Measurements from ENCODE around the gene SETD4. TPM values are rescaled to one million over a fixed set of nuclear protein-coding genes. Genes with fewer than 3 reads are reported as not detected.

SETD4 gene
- total RNA-seq, 1 experiment from 2014 or later = 12.5 TPM

DNA sequence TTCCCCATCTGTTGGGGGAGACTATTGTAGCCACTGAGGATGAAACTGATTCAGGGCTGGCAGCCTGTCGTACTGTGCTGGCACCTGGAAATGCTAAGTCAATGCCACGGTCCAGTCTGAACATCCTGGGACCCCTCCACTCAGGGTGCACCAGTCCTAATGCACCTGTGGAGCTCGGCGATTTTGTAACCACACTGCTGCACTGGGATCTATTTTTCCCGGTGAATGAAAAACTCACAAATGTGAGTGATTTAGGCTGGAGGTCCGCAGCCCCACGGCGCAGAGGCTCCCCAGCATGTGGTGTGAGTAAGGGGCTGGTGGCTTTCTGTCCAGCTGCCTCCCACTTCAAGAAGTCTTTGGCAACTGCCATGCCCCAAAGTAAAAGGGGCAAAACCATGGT is 35.5 kb downstream of the SETD4 start:
- H3K9ac ChIP-seq (ENCODE audit: low read length) = no peak overlapping the region
- DNase-seq (no peak), ATAC-seq (no peak)
- ChIA-PET POLR2A (ENCODE audit: unreplicated experiment) (no interaction called here), CTCF (no interaction called here)
- no peaks in the 10 kb centered on the region for H3K4me1 ChIP-seq (ENCODE audit: insufficient read depth, low read length)
- no peaks in the 10 kb centered on the region for H3K27me3 ChIP-seq (ENCODE audit: low read length)
- H3K36me3 ChIP-seq (ENCODE audit: low read depth, low read length) = no peaks in the 10 kb centered on the region
- intact Hi-C loops (cut with micrococcal nuclease) = loop anchor here (5.0 to 10.0 kb wide), 3 partner anchors 137 to 1140 kb away; no protein-coding TSS in a partner anchor
- no peak overlapping the region for H3K4me3 ChIP-seq (ENCODE audit: low read length)
- H3K4me2 ChIP-seq (ENCODE audit: low read length) = no peak overlapping the region
- H3K9me2 ChIP-seq (replicated peaks; ENCODE audit: low read length) = no peaks in the 10 kb centered on the region
- no TSS peak for BruUV-seq (replicated peaks)
- H3K9me3 ChIP-seq (ENCODE audit: low read length) = no peaks in the 10 kb centered on the region
- no peaks in the 10 kb centered on the region for H3K79me2 ChIP-seq (ENCODE audit: low read length)
- no peaks in the 10 kb centered on the region for H4K20me1 ChIP-seq (ENCODE audit: low read length)
- no peak overlapping the region for H2AFZ ChIP-seq (ENCODE audit: low read length)
- H3K27ac ChIP-seq (ENCODE audit: low read length) = no peak overlapping the region
- H3F3A ChIP-seq (ENCODE audit: low read length, unreplicated experiment) = no peaks in the 10 kb centered on the region
- TF ChIP-seq EZH2phosphoT487 (IDR thresholded peaks at IDR 0.05; ENCODE audit: borderline replicate concordance, low read length) (no peak), EZH2 (IDR thresholded peaks at IDR 0.05; ENCODE audit: low read length, unreplicated experiment) (no peak)
- TF ChIP-seq, protein P1, sequence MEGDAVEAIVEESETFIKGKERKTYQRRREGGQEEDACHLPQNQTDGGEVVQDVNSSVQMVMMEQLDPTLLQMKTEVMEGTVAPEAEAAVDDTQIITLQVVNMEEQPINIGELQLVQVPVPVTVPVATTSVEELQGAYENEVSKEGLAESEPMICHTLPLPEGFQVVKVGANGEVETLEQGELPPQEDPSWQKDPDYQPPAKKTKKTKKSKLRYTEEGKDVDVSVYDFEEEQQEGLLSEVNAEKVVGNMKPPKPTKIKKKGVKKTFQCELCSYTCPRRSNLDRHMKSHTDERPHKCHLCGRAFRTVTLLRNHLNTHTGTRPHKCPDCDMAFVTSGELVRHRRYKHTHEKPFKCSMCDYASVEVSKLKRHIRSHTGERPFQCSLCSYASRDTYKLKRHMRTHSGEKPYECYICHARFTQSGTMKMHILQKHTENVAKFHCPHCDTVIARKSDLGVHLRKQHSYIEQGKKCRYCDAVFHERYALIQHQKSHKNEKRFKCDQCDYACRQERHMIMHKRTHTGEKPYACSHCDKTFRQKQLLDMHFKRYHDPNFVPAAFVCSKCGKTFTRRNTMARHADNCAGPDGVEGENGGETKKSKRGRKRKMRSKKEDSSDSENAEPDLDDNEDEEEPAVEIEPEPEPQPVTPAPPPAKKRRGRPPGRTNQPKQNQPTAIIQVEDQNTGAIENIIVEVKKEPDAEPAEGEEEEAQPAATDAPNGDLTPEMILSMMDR (conservative IDR thresholded peaks at IDR 0.05; ENCODE audit: low read depth, low read length) = no peak

DNA sequence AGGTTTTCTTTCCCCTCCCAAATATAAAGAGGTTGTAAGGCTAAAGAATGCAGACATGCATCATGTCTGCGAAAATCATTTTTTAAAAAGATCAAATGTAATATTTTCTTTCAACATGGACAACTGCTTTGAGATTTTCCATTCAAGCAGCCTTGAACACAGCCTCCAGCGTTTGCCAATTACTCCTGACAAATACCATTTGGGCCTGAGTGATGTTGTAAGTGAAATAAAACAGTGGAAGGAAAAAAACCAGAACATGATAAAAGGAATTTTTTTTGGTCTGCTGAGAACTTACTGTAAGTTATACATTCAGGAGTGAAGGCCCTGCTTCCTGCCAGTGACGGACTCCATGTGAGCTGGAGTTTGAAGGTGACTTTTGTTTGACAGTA is 37.2 kb downstream of the SETD4 start:
- H3F3A ChIP-seq (ENCODE audit: low read length, unreplicated experiment) = no peaks in the 10 kb centered on the region
- no peaks in the 10 kb centered on the region for H3K4me1 ChIP-seq (ENCODE audit: insufficient read depth, low read length)
- H3K9me2 ChIP-seq (replicated peaks; ENCODE audit: low read length) = no peaks in the 10 kb centered on the region
- BruUV-seq (replicated peaks) = no TSS peak
- no peak overlapping the region for H2AFZ ChIP-seq (ENCODE audit: low read length)
- H3K27ac ChIP-seq (ENCODE audit: low read length) = no peak overlapping the region
- H3K4me2 ChIP-seq (ENCODE audit: low read length) = no peak overlapping the region
- no peak overlapping the region for H3K4me3 ChIP-seq (ENCODE audit: low read length)
- ChIA-PET CTCF (no interaction called here), POLR2A (ENCODE audit: unreplicated experiment) (no interaction called here)
- TF ChIP-seq EZH2phosphoT487 (IDR thresholded peaks at IDR 0.05; ENCODE audit: borderline replicate concordance, low read length) (no peak), EZH2 (IDR thresholded peaks at IDR 0.05; ENCODE audit: low read length, unreplicated experiment) (no peak)
- TF ChIP-seq, protein P1 (conservative IDR thresholded peaks at IDR 0.05; ENCODE audit: low read depth, low read length) = no peak
- DNase-seq (no peak), ATAC-seq (no peak)
- no peak overlapping the region for H3K9ac ChIP-seq (ENCODE audit: low read length)
- intact Hi-C loops (cut with micrococcal nuclease) = loop anchor here (10.0 kb wide), 1 partner anchor 1138 kb away; no protein-coding TSS in a partner anchor
- no peaks in the 10 kb centered on the region for H3K27me3 ChIP-seq (ENCODE audit: low read length)
- H3K36me3 ChIP-seq (ENCODE audit: low read depth, low read length) = no peaks in the 10 kb centered on the region
- H4K20me1 ChIP-seq (ENCODE audit: low read length) = no peaks in the 10 kb centered on the region
- no peaks in the 10 kb centered on the region for H3K79me2 ChIP-seq (ENCODE audit: low read length)
- no peaks in the 10 kb centered on the region for H3K9me3 ChIP-seq (ENCODE audit: low read length)

DNA sequence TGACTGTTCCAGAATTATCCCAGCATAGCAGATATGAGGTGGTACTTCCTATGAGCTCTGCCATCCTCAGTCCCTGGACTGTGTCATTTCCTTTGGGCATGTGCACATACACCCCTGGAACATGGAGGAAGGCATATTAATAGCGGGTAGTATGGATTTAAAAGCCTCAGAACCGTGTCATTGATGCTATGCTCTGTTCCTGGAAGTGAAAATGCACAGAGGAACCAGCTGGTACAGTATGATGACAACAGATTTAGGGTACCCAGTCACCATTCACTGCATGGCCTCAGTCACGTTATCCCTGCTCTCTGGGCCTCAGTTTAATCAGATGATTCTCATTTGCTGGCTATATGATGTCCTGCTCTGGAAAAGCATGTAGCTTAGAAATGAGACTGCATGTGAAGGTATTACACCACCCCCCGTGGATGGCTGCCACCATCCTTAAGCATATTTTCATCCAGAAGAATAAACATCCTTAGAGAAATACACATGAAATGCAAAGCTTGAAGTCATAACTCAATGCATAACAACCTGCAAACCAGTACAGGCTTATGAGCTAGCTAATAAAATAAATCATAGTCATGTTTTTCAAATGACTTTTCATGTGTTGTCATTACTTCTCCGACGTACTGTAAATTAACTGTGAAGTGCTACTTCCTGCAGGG is 37.8 kb downstream of the SETD4 start:
- Histone ChIP-seq H2AFZ (ENCODE audit: low read length) (no peak overlapping the region), H3K36me3 (ENCODE audit: low read depth, low read length) (no peaks in the 10 kb centered on the region), H3F3A (ENCODE audit: low read length, unreplicated experiment) (no peaks in the 10 kb centered on the region), H3K27me3 (ENCODE audit: low read length) (no peaks in the 10 kb centered on the region), H3K4me1 (ENCODE audit: insufficient read depth, low read length) (no peaks in the 10 kb centered on the region), H3K4me2 (ENCODE audit: low read length) (no peak overlapping the region), H3K4me3 (ENCODE audit: low read length) (no peak overlapping the region), H3K9ac (ENCODE audit: low read length) (no peak overlapping the region), H3K9me3 (ENCODE audit: low read length) (no peaks in the 10 kb centered on the region), H3K27ac (ENCODE audit: low read length) (no peak overlapping the region), H3K79me2 (ENCODE audit: low read length) (no peaks in the 10 kb centered on the region), H3K9me2 (replicated peaks; ENCODE audit: low read length) (no peaks in the 10 kb centered on the region), H4K20me1 (ENCODE audit: low read length) (no peaks in the 10 kb centered on the region)
- DNase-seq (no peak), ATAC-seq (peak; percentile 35)
- TF ChIP-seq, protein P1 (conservative IDR thresholded peaks at IDR 0.05; ENCODE audit: low read depth, low read length) = no peak
- TF ChIP-seq EZH2 (IDR thresholded peaks at IDR 0.05; ENCODE audit: low read length, unreplicated experiment) (no peak), EZH2phosphoT487 (IDR thresholded peaks at IDR 0.05; ENCODE audit: borderline replicate concordance, low read length) (no peak)
- intact Hi-C loops (cut with micrococcal nuclease) = loop anchor here (10.0 kb wide), 1 partner anchor 1138 kb away; no protein-coding TSS in a partner anchor
- ChIA-PET POLR2A (ENCODE audit: unreplicated experiment) (no interaction called here), CTCF (no interaction called here)
- BruUV-seq (replicated peaks) = no TSS peak
